GM12892 (cell line): ENCODE results near the gene NADSYN1.

ENCODE experiments used
- POLR2A ChIP-seq: IDR thresholded peaks from 2 replicates; pipeline ENCODE4 v1.6.1; 2011; ENCODE audit warnings: low read depth, low read length, control low read depth
- POLR2AphosphoS5 ChIP-seq: IDR thresholded peaks from 2 replicates; pipeline ENCODE4 v1.6.1; 2011; ENCODE audit warnings: low read depth, low read length, control low read depth

- TF ChIP-seq POLR2A (no peak), POLR2AphosphoS5 (no peak)
These were observed 21.3 kb downstream of the NADSYN1 start for GRCh38 chr11:71474141-71474770.
